Gastrocnemius medialis (tissue), 4 donors: ENCODE data around the gene PTGS1. TPM values are rescaled to one million over a fixed set of nuclear protein-coding genes. Genes with fewer than 3 reads are reported as not detected.
A peak's percentile ranks its signal among the peaks of the same experiment; 100 is the strongest.

Experiments
- ATAC-seq, 2 donors: fragments of 150-250 bp; one replicate each; pipeline ENCODE4 v1.9.1; 2016
- DNase-seq, 2 donors: peaks; one replicate each; pipeline ENCODE4 v3.0.0-alpha.2; 2019
- H3K27ac ChIP-seq, 4 donors: fragments of 200-600 bp; sonication (generic); 1 replicate in 1 of 4; 2 replicates in 3 of 4; pipeline ENCODE4 v1.5.1; 2016 to 2018; ENCODE audit warnings: mild to moderate bottlenecking in 2 of 4, moderate library complexity in 1 of 4
- H3K27me3 ChIP-seq, 3 donors: fragments of 200-600 bp; sonication (generic) in 2 of 3; 1 replicate in 1 of 3; 2 replicates in 2 of 3; pipeline versions ENCODE4 v1.5.1 to v1.6.0; 2016 to 2019; ENCODE audit warnings: mild to moderate bottlenecking in 1 of 3, moderate library complexity in 1 of 3
- H3K36me3 ChIP-seq, 2 donors: fragments of 200-600 bp; sonication (generic) in 1 of 2; one replicate each; pipeline ENCODE4 v1.5.1; 2017 to 2018
- H3K4me1 ChIP-seq, 2 donors: fragments of 200-600 bp; sonication (generic) in 1 of 2; one replicate each; pipeline ENCODE4 v1.5.1; 2016 to 2017; ENCODE audit warnings: mild to moderate bottlenecking in 2 of 2
- H3K4me3 ChIP-seq, 4 donors: fragments of 200-600 bp; sonication (generic) in 3 of 4; 1 replicate in 1 of 4; 2 replicates in 3 of 4; pipeline ENCODE4 v1.5.1; 2016 to 2019; ENCODE audit warnings: mild to moderate bottlenecking in 2 of 4
- H3K9me3 ChIP-seq, 3 donors: fragments of 200-600 bp; sonication (generic) in 2 of 3; 1 replicate in 1 of 3; 2 replicates in 2 of 3; pipeline ENCODE4 v1.5.1; 2016 to 2019
- POLR2A ChIP-seq, 2 donors: fragments of 450-650 bp; IDR thresholded peaks; one replicate each; pipeline ENCODE4 v1.6.1; 2017; ENCODE audit warnings: antibody characterized with exemption in 2 of 2, mild to moderate bottlenecking in 2 of 2, moderate library complexity in 2 of 2
- in situ Hi-C, 4 donors: fragments of 200-750 bp; cut with MboI; loops; one replicate each; pipeline versions ENCODE4 v1.15.0 to v1.8.0; 2017; ENCODE audit warnings: low sequenced_read_pairs in 4 of 4
- intact Hi-C: fragments of 100-400 bp; cut with DNase I; formaldehyde crosslinking; loops from one replicate; pipeline ENCODE4 v1.15.1; 2023; ENCODE audit warnings: low total_unique reads
- total RNA-seq, 4 donors: library from RNA; depleted of rRNA; stranded (reverse); fragments of >200 nt; gene quantifications; one replicate each; pipeline versions ENCODE4 v1.1.0 to v1.2.3, GENCODE V29; 2016
- TF ChIP-seq, protein P1 (sequence below), 5 experiments: fragments of 450-650 bp in 3 of 5; fragments of 200-600 bp in 2 of 5; sonication (generic) in 2 of 5; IDR thresholded peaks in 4 of 5; conservative IDR thresholded peaks in 1 of 5; 1 replicate in 4 of 5; 2 replicates in 1 of 5; pipeline ENCODE4 v1.5.1; 2016 to 2019; ENCODE audit warnings: antibody characterized with exemption in 5 of 5, mild to moderate bottlenecking in 3 of 5, moderate library complexity in 3 of 5

The PTGS1 gene
- total RNA-seq, 4 donors from 2014 or later, result 0.78 to 1.8 (median 1.0) TPM

DNA sequence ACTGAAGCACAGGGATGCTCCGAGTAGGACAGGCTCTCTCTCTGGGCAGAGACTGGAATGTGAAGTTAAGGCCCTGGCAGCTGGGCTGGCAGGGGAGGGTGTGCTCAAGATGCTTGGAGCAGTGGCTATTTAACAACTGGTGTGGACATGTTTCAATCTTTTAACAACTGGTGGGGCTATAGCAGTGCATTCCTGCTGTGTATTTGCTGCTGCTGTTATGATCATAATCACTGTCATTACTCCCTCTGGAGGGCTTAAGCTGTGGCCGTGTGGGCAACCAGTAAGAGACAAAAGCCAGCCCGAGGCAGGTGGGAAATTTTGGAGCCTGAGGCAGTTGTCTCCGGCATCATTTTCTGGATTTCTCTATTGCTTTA, 33.3 kb upstream of the PTGS1 start:
- no peaks in the 10 kb centered on the region for H3K36me3 ChIP-seq
- H3K4me1 ChIP-seq, result peaks cover 14 to 15% of the 10 kb centered on the region in 2 donors
- DNase-seq (no peak), ATAC-seq (no peak)
- TF ChIP-seq POLR2A (IDR thresholded peaks at IDR 0.05), result no peak
- TF ChIP-seq, protein P1, sequence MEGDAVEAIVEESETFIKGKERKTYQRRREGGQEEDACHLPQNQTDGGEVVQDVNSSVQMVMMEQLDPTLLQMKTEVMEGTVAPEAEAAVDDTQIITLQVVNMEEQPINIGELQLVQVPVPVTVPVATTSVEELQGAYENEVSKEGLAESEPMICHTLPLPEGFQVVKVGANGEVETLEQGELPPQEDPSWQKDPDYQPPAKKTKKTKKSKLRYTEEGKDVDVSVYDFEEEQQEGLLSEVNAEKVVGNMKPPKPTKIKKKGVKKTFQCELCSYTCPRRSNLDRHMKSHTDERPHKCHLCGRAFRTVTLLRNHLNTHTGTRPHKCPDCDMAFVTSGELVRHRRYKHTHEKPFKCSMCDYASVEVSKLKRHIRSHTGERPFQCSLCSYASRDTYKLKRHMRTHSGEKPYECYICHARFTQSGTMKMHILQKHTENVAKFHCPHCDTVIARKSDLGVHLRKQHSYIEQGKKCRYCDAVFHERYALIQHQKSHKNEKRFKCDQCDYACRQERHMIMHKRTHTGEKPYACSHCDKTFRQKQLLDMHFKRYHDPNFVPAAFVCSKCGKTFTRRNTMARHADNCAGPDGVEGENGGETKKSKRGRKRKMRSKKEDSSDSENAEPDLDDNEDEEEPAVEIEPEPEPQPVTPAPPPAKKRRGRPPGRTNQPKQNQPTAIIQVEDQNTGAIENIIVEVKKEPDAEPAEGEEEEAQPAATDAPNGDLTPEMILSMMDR (IDR thresholded peaks at IDR 0.05 in 4 of 5, conservative IDR thresholded peaks at IDR 0.05 in 1 of 5), result no peak
- H3K27me3 ChIP-seq, result no peaks in the 10 kb centered on the region
- intact Hi-C loops (no loop called here), in situ Hi-C loops (no loop called here)
- no peak overlapping the region for H3K27ac ChIP-seq
- no peaks in the 10 kb centered on the region for H3K9me3 ChIP-seq
- no peak overlapping the region for H3K4me3 ChIP-seq

DNA sequence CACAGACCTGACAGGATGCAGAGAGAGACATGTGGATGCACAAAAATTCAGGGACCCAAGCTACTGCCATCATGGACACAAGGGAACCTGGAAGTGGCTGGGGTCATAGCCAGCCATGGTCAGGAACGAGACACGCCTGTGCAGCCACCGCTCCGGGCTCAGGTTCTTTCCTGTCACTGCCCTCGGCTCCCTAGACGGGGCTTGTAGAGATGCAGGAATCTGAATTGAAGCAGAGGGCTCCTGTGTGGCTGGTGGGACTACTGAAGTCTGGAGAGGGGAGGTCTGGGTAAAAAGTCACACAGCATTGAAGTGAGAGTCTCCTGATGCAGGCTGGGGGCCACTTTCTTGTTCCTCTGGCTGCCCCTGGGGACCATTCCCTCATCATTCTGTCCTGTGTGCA, 32.3 kb upstream of the PTGS1 start:
- Histone ChIP-seq H3K4me1 (peaks cover 7 to 9% of the 10 kb centered on the region in 2 donors), H3K4me3 (no peak overlapping the region), H3K27me3 (no peaks in the 10 kb centered on the region), H3K9me3 (no peaks in the 10 kb centered on the region), H3K36me3 (no peaks in the 10 kb centered on the region), H3K27ac (no peak overlapping the region)
- in situ Hi-C loops (no loop called here), intact Hi-C loops (no loop called here)
- TF ChIP-seq, protein P1 (IDR thresholded peaks at IDR 0.05 in 4 of 5, conservative IDR thresholded peaks at IDR 0.05 in 1 of 5), result no peak
- no peak for TF ChIP-seq POLR2A (IDR thresholded peaks at IDR 0.05)
- ATAC-seq (no peak), DNase-seq (no peak)

DNA sequence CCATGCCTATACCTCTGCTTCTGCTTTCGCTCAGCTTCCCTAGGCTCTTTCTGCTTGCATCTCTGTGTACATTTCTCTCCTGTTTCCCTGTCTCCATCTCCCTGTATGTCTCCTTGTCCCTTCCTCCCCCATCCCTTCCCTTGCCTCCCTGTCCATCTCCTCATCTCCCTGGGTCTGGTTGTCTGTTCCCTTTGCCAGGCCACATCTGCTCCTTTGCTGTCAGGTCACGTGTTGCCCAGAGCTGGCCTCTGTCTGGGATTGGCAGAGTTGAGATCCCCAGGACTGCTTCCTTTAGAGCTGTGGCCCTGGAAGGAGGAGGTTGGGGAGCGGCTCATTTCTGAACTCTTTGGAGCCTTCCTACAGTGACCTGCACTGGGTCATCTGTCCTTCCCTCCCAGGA, 31.8 kb upstream of the PTGS1 start:
- ATAC-seq (no peak), DNase-seq (no peak)
- no peak for TF ChIP-seq POLR2A (IDR thresholded peaks at IDR 0.05)
- TF ChIP-seq, protein P1 (IDR thresholded peaks at IDR 0.05 in 4 of 5, conservative IDR thresholded peaks at IDR 0.05 in 1 of 5), result no peak
- H3K36me3 ChIP-seq, result no peaks in the 10 kb centered on the region
- H3K27me3 ChIP-seq, result no peaks in the 10 kb centered on the region
- peaks cover 2 to 4% of the 10 kb centered on the region in 2 donors for H3K4me1 ChIP-seq
- in situ Hi-C loops, result no loop called here
- no peaks in the 10 kb centered on the region for H3K9me3 ChIP-seq
- no peak overlapping the region for H3K27ac ChIP-seq
- intact Hi-C loops, result no loop called here
- no peak overlapping the region for H3K4me3 ChIP-seq

DNA sequence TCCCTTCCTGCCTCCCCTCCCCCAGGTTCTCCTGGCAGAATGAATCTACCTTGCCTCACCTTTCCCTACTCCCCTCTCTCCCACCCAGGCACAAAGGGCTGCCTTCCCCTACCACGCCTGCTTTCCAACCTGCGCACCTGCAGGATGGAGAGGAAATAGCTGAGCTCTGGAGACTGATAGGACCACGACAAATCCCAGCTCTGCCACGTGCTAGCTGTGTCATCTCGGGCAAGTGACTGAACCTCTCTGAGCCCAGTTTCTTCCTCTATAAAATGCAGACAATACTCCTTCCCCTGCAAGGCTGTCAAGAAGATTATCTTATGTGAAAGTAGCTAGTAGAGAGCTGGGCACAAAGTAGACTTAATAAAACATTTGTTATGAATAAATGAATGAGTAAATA, 31.2 kb upstream of the PTGS1 start:
- intact Hi-C loops (no loop called here), in situ Hi-C loops (no loop called here)
- Histone ChIP-seq H3K27ac (peak overlapping the region in 3 of 4 donors; percentile 20 to 48 (median 26)), H3K9me3 (no peaks in the 10 kb centered on the region), H3K4me3 (no peak overlapping the region), H3K27me3 (no peaks in the 10 kb centered on the region), H3K36me3 (no peaks in the 10 kb centered on the region), H3K4me1 (peaks cover 0 to 3% of the 10 kb centered on the region in 2 donors)
- no peak for TF ChIP-seq POLR2A (IDR thresholded peaks at IDR 0.05)
- DNase-seq (no peak), ATAC-seq (no peak)

DNA sequence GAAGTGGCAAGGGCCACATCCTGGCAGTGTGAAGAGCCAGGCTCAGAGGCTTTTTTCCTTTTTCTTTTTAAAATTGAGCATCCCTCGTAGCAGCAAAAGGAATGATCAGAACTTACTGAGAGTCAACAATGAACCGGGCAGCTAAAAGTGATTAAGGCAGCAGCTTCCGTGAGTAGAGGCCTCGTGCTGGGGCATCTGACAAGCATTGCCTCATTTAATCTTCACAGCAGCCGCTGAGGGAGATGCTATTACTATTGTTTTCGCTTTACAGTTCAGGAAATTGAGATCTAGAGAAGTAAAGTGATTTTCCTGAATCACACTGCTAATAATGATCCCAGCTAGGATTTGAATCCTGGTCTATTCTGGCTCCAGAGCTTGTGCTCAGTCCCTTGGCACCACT, 30.7 kb upstream of the PTGS1 start:
- peak in 1 of 2 donors; percentile 32 for ATAC-seq
- Histone ChIP-seq H3K9me3 (no peaks in the 10 kb centered on the region), H3K4me3 (no peak overlapping the region), H3K27ac (peak overlapping the region; percentile 20 to 60 (median 38)), H3K36me3 (no peaks in the 10 kb centered on the region), H3K27me3 (no peaks in the 10 kb centered on the region), H3K4me1 (peaks cover 0 to 3% of the 10 kb centered on the region in 2 donors)
- no peak for TF ChIP-seq POLR2A (IDR thresholded peaks at IDR 0.05)
- TF ChIP-seq, protein P1 (IDR thresholded peaks at IDR 0.05 in 4 of 5, conservative IDR thresholded peaks at IDR 0.05 in 1 of 5), result no peak
- in situ Hi-C loops (no loop called here), intact Hi-C loops (loop anchor here (10.0 kb wide), 1 partner anchor 795 kb away; no protein-coding TSS in a partner anchor)
- no peak for DNase-seq
